Ishikawa (cell line): ENCODE results near the gene RGL1.

Experiments
- CEBPB ChIP-seq: IDR thresholded peaks from 2 replicates; pipeline ENCODE4 v1.6.1; 2012
- CREB1 ChIP-seq: IDR thresholded peaks from 2 replicates; pipeline ENCODE4 v1.6.1; 2012; ENCODE audit warnings: low read depth
- EGR1 ChIP-seq: IDR thresholded peaks from 2 replicates; pipeline ENCODE4 v1.6.1; 2012
- EP300 ChIP-seq: IDR thresholded peaks from 2 replicates; pipeline ENCODE4 v1.6.1; 2012; ENCODE audit warnings: borderline replicate concordance
- FOXM1 ChIP-seq: IDR thresholded peaks from 2 replicates; pipeline ENCODE4 v1.6.1; 2012; ENCODE audit warnings: low read depth, borderline replicate concordance
- MAX ChIP-seq: IDR thresholded peaks from 2 replicates; pipeline ENCODE4 v1.6.1; 2012
- NFIC ChIP-seq: IDR thresholded peaks from 2 replicates; pipeline ENCODE4 v1.6.1; 2012
- RAD21 ChIP-seq: IDR thresholded peaks from 2 replicates; pipeline ENCODE4 v1.6.1; 2012; ENCODE audit warnings: low read depth
- TAF1 ChIP-seq: IDR thresholded peaks from 2 replicates; pipeline ENCODE4 v1.6.1; 2012; ENCODE audit warnings: low read depth, mild to moderate bottlenecking
- TCF12 ChIP-seq: IDR thresholded peaks from 2 replicates; pipeline ENCODE4 v1.6.1; 2012; ENCODE audit warnings: low read depth
- TEAD4 ChIP-seq: IDR thresholded peaks from 2 replicates; pipeline ENCODE4 v1.6.1; 2012
- YY1 ChIP-seq: IDR thresholded peaks from 2 replicates; pipeline ENCODE4 v1.6.1; 2012; ENCODE audit warnings: low read depth
- ZBTB7A ChIP-seq: IDR thresholded peaks from 2 replicates; pipeline ENCODE4 v1.6.1; 2012; ENCODE audit warnings: low read depth
- TF ChIP-seq, protein P1 (sequence below): IDR thresholded peaks from 2 replicates; pipeline ENCODE4 v1.6.1; 2012; ENCODE audit warnings: low read depth, mild to moderate bottlenecking
- TF ChIP-seq, protein P2 (sequence below): IDR thresholded peaks from 2 replicates; pipeline ENCODE4 v1.6.1; 2012

RGL1 gene

DNA sequence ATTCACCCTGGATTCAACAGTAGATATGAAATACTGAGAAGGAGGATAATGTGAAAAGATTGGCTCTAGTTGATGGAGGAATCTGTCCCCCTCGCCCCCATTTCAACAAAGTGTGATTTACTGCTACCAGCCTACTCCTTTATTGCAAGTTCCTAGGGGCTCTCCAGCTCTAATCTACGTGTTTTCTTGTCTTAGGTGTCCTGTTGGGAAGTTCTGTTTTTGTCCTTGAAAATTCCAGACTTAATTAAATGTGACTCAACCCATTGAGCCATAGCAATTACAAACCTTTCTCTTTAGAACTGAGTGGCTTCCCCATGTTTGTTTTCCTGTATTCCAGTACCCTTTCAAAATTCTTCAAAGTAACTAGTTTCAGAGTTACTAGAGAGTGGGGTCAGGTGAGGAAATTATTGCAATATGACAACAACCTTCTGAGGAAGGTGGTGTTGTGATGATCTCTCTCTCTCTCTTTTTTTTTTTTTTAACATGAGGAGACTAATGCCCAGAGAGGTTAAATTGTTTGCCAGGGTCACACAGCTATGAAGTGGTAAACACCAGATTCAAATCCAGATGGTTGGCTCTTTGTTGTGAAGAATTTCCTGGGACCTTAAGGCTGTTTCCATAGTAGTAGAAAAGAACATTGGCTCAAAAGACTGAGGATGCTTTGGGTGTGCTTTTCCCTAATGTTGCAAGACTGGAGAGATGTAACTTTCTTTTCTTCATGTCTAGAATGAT lies 3.5 kb downstream of the RGL1 start:
- TF ChIP-seq TEAD4: no peak
- TF ChIP-seq TAF1: no peak
- TF ChIP-seq, protein P1, sequence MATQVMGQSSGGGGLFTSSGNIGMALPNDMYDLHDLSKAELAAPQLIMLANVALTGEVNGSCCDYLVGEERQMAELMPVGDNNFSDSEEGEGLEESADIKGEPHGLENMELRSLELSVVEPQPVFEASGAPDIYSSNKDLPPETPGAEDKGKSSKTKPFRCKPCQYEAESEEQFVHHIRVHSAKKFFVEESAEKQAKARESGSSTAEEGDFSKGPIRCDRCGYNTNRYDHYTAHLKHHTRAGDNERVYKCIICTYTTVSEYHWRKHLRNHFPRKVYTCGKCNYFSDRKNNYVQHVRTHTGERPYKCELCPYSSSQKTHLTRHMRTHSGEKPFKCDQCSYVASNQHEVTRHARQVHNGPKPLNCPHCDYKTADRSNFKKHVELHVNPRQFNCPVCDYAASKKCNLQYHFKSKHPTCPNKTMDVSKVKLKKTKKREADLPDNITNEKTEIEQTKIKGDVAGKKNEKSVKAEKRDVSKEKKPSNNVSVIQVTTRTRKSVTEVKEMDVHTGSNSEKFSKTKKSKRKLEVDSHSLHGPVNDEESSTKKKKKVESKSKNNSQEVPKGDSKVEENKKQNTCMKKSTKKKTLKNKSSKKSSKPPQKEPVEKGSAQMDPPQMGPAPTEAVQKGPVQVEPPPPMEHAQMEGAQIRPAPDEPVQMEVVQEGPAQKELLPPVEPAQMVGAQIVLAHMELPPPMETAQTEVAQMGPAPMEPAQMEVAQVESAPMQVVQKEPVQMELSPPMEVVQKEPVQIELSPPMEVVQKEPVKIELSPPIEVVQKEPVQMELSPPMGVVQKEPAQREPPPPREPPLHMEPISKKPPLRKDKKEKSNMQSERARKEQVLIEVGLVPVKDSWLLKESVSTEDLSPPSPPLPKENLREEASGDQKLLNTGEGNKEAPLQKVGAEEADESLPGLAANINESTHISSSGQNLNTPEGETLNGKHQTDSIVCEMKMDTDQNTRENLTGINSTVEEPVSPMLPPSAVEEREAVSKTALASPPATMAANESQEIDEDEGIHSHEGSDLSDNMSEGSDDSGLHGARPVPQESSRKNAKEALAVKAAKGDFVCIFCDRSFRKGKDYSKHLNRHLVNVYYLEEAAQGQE: no peak
- TF ChIP-seq FOXM1: no peak
- no peak for TF ChIP-seq MAX
- TF ChIP-seq RAD21: no peak
- no peak for TF ChIP-seq CREB1
- TF ChIP-seq EP300: no peak
- TF ChIP-seq TCF12: no peak
- no peak for TF ChIP-seq CEBPB
- TF ChIP-seq, protein P2, sequence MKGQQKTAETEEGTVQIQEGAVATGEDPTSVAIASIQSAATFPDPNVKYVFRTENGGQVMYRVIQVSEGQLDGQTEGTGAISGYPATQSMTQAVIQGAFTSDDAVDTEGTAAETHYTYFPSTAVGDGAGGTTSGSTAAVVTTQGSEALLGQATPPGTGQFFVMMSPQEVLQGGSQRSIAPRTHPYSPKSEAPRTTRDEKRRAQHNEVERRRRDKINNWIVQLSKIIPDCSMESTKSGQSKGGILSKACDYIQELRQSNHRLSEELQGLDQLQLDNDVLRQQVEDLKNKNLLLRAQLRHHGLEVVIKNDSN: no peak
- no peak for TF ChIP-seq NFIC
- TF ChIP-seq YY1: no peak
- TF ChIP-seq EGR1: no peak
- no peak for TF ChIP-seq ZBTB7A

- no peak for TF ChIP-seq TAF1
- no peak for TF ChIP-seq FOXM1
- no peak for TF ChIP-seq YY1
- TF ChIP-seq TCF12: no peak
- no peak for TF ChIP-seq EP300
- TF ChIP-seq EGR1: no peak
- TF ChIP-seq NFIC: no peak
- TF ChIP-seq, protein P1: no peak
- TF ChIP-seq MAX: no peak
Measured at GRCh38 chr1:183810121-183810520, 5.2 kb downstream of the RGL1 start.

DNA sequence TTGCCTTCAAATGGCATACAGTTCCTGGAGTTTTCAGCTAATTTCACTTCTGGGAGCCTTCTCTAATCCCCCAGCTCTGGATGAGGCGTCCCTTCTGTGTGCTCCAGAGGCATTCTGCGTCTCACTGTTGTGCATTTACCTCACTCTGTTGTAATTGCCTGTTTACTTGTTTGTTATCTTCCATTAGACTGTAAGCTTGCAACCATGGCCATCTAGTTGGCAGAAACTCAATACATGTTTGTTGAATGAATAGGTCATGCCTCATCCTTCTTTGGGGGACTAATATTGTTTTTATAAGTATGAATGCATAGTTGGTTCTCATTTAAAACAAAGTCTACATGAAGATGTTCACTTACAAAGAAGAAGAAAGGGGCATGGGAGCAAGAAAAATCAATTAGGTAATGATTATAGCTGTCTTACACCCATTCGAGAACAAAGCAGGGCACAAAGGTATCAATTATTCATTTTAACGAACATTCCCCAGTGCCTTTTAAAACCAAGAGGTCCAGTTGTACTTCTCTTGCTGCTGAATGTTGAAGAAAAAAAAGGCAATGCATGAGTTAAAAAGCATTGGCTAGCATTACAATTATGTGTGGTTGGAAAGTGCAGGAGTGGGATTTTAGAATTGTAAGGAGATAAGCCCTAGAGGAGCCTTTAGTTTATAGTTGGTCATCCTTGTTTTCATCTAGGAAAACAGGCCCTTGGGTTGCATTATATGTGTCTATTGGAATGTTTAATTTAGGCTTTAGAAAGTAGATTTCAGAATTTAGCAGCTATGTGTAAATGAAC lies 6.0 kb downstream of the RGL1 start:
- TF ChIP-seq MAX (no peak), FOXM1 (no peak), TEAD4 (no peak), TAF1 (no peak)

GRCh38 chr1:183812128-183812527 lies 7.2 kb downstream of the RGL1 start:
- TF ChIP-seq CREB1 (no peak), YY1 (no peak), CEBPB (no peak), MAX (no peak), TCF12 (no peak), TAF1 (no peak), EP300 (no peak), FOXM1 (no peak)
- TF ChIP-seq, protein P1: no peak
